A673 (cell line): ENCODE measurements around the gene ZFP62.

Experiments used
- EZH2 ChIP-seq: fragments of 200-600 bp; sonication (generic); IDR thresholded peaks from 2 replicates; pipeline ENCODE4 v1.6.1; 2017; ENCODE audit warnings: borderline replicate concordance, low read depth, mild to moderate bottlenecking, mixed read lengths, antibody characterized with exemption, low read length; ENCODE audit not compliant: poor library complexity, severe bottlenecking
- TF ChIP-seq, protein P1 (sequence below): fragments of 300-800, 200-600 bp; sonication (generic); conservative IDR thresholded peaks from 2 replicates; pipeline ENCODE4 v1.5.1; 2017; ENCODE audit warnings: low read depth, mild to moderate bottlenecking, antibody characterized with exemption, low read length, moderate library complexity, mixed read lengths

DNA sequence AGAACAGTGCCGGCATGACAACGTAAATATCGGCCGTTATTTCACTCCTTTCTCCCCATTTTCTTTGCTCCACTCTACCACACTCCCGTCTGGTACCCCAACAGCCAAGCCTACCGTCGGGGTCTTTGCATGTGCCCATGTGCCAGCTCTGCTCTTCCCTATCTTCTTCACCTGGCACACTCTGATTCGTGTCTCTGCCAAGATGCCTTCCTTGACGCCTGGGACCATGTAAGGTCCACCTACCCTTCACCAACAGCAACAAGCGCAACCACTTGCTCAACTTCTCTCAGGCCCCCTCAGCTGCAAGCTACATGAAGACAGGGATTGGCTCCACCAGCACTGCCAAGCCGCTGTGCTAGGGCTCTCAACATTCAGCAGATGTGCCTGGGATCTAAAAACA is 62.9 kb downstream of the ZFP62 start:
- TF ChIP-seq, protein P1, sequence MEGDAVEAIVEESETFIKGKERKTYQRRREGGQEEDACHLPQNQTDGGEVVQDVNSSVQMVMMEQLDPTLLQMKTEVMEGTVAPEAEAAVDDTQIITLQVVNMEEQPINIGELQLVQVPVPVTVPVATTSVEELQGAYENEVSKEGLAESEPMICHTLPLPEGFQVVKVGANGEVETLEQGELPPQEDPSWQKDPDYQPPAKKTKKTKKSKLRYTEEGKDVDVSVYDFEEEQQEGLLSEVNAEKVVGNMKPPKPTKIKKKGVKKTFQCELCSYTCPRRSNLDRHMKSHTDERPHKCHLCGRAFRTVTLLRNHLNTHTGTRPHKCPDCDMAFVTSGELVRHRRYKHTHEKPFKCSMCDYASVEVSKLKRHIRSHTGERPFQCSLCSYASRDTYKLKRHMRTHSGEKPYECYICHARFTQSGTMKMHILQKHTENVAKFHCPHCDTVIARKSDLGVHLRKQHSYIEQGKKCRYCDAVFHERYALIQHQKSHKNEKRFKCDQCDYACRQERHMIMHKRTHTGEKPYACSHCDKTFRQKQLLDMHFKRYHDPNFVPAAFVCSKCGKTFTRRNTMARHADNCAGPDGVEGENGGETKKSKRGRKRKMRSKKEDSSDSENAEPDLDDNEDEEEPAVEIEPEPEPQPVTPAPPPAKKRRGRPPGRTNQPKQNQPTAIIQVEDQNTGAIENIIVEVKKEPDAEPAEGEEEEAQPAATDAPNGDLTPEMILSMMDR, result no peak
- TF ChIP-seq EZH2, result no peak
